ENCODE data around the gene MLLT6.

GRCh38 chr17:38730526-38731379, 25.7 kb downstream of the MLLT6 start:
- TF ChIP-seq CTCF (conservative IDR thresholded peaks at IDR 0.05; ENCODE audit: low read depth, low read length), result no peak
- no peak for TF ChIP-seq EZH2 (IDR thresholded peaks at IDR 0.05; ENCODE audit: low read length, unreplicated experiment)
